Ovary (tissue), 9 donors: ENCODE measurements around the gene COX6B2. TPM values are rescaled to one million over a fixed set of nuclear protein-coding genes. Genes with fewer than 3 reads are reported as not detected.

Source experiments
- DNase-seq, 5 donors: peaks; one replicate each; pipeline ENCODE4 v3.0.0-alpha.2; 2019 to 2020
- H3K27ac ChIP-seq, 2 donors: fragments of 200-600 bp; one replicate each; pipeline versions ENCODE4 v1.5.1 to v1.8.0; 2019 to 2022
- H3K27me3 ChIP-seq: fragments of 200-600 bp; one replicate; pipeline ENCODE4 v1.8.0; 2022
- H3K36me3 ChIP-seq: fragments of 200-600 bp; sonication (generic); one replicate; pipeline ENCODE4 v1.5.1; 2019
- H3K4me1 ChIP-seq: one replicate; pipeline ENCODE4 v1.8.1; 2013; ENCODE audit warnings: mild to moderate bottlenecking, moderate library complexity; ENCODE audit not compliant: insufficient read depth
- H3K4me3 ChIP-seq: fragments of 200-600 bp; sonication (generic); one replicate; pipeline ENCODE4 v1.5.1; 2017
- H3K9me3 ChIP-seq, 2 donors: fragments of 200-600 bp in 1 of 2; sonication (generic) in 1 of 2; one replicate each; pipeline versions ENCODE4 v1.5.1 to v1.8.1; 2013 to 2019; ENCODE audit warnings: mild to moderate bottlenecking in 1 of 2, moderate library complexity in 1 of 2
- CTCF ChIP-seq, 3 donors: fragments of 450-650 bp in 2 of 3; fragments of 200-600 bp in 1 of 3; IDR thresholded peaks; one replicate each; pipeline versions ENCODE4 v1.5.1 to v1.8.0; 2016 to 2022; ENCODE audit warnings: antibody characterized with exemption in 3 of 3, mild to moderate bottlenecking in 1 of 3
- EP300 ChIP-seq: sonication (generic); formaldehyde crosslinking; IDR thresholded peaks from one replicate; pipeline ENCODE4 v1.6.1; 2017; ENCODE audit warnings: antibody characterized with exemption
- POLR2A ChIP-seq: fragments of 450-650 bp; IDR thresholded peaks from one replicate; pipeline ENCODE4 v1.6.1; 2017; ENCODE audit warnings: antibody characterized with exemption, mild to moderate bottlenecking, moderate library complexity
- WGBS, 3 donors: extraction: QIAGEN DNeasy Blood & Tissue Kit in 1 of 3; methylation state at CpG; one replicate each; pipeline versions ENCODE4 v1.1.5 to v1.1.7; 2013 to 2017; 5-methylcytosine and 5-hydroxymethylcytosine counted together
- intact Hi-C, 4 donors: fragments of 100-400 bp; cut with DNase I; formaldehyde crosslinking; loops; one replicate each; pipeline versions ENCODE4 v1.11.0 to v1.15.1; 2022 to 2023
- polyA plus RNA-seq, 2 donors: library from polyadenylated mRNA; stranded (reverse); fragments of 200-250 nt in 1 of 2; fragments of 350-450 nt in 1 of 2; fragmentation: Illumina TruSeq in 1 of 2; extraction: RNeasy Lipid Tissue Mini Kit (QIAGEN cat#74804) in 1 of 2; gene quantifications; one replicate each; pipeline ENCODE4 v1.2.3, GENCODE V29; 2013 to 2014
- total RNA-seq, 7 donors: library from RNA; depleted of rRNA in 2 of 7; stranded (reverse); fragments of >200 nt in 2 of 7; fragmentation: NEBNext Ultra II Directional in 3 of 7; extraction: Animal tissue kit (Norgen Biotek cat#: 25700) in 3 of 7; gene quantifications; one replicate each; pipeline versions ENCODE4 v1.1.0 to v1.2.4, GENCODE V29; 2016 to 2023
- donor health status: DM: no; HTN: no; CAD: no; lungs with moderate emphysema.
- donor health status: DM: no; HTN: no; CAD: no.
- donor health status: Bipolar disorder and iron deficiency.
- donor health status: DM: yes; HTN: yes; CAD: no.
- donor health status: DM: no; HTN: no; CAD: no.
- donor health status: DM: yes; HTN: yes; CAD: no.

The COX6B2 gene
- total and polyA plus RNA-seq, 9 donors, result 0.10 to 1.5 (median 0.36) TPM; not detected in 2

GRCh38 chr19:55368106-55368505 is 13.6 kb upstream of the COX6B2 start:
- no peaks in the 10 kb centered on the region for H3K4me1 ChIP-seq
- no peak overlapping the region for H3K4me3 ChIP-seq
- 86 to 88% (median 88%) methylated on average over 16 of the region's 16 CpGs for WGBS, 3 donors
- TF ChIP-seq EP300 (no peak), CTCF (IDR thresholded peaks at IDR 0.05) (no peak), POLR2A (no peak)
- no peaks in the 10 kb centered on the region for H3K9me3 ChIP-seq
- H3K27me3 ChIP-seq, result peaks cover 2% of the 10 kb centered on the region
- intact Hi-C loops, result no loop called here
- H3K27ac ChIP-seq, result no peak overlapping the region
- no peaks in the 10 kb centered on the region for H3K36me3 ChIP-seq
- no peak for DNase-seq

GRCh38 chr19:55366790-55367189 is 12.3 kb upstream of the COX6B2 start:
- Histone ChIP-seq H3K27me3 (peaks cover 2% of the 10 kb centered on the region), H3K4me1 (no peaks in the 10 kb centered on the region), H3K36me3 (no peaks in the 10 kb centered on the region), H3K9me3 (no peaks in the 10 kb centered on the region), H3K27ac (no peak overlapping the region), H3K4me3 (no peak overlapping the region)
- WGBS, 3 donors, result 63 to 98% (median 77%) methylated on average over 3 of the region's 3 CpGs
- intact Hi-C loops, result no loop called here
- no peak for DNase-seq
- no peak for TF ChIP-seq CTCF (IDR thresholded peaks at IDR 0.05)
- TF ChIP-seq POLR2A, result no peak
- no peak for TF ChIP-seq EP300

DNA sequence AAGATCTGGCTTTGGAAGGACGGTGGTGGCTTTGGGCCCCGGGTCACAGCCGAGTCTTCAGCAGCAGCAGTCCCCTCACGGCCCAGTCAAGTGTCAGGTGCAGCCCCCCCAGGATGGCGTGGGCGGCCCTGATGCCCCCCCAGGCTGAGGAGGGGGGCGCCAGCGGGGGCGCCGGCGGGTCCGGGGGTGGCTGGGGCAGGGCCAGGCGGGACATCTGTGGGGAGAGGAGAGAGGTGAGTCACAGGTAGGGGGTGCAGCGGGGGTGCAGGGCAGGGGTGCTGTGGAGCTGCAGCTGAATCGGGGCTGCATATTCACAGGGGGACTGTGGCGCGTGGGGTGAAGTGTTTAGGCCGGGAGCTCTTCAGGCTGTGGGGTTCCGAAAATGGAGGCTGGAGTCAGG is 11.4 kb upstream of the COX6B2 start:
- 70 to 78% (median 71%) methylated on average over 19 of the region's 19 CpGs for WGBS, 3 donors
- no peaks in the 10 kb centered on the region for H3K4me1 ChIP-seq
- no peaks in the 10 kb centered on the region for H3K36me3 ChIP-seq
- H3K4me3 ChIP-seq, result no peak overlapping the region
- DNase-seq, result no peak
- no peaks in the 10 kb centered on the region for H3K9me3 ChIP-seq
- intact Hi-C loops, result no loop called here
- no peak overlapping the region for H3K27ac ChIP-seq
- TF ChIP-seq EP300 (no peak), CTCF (IDR thresholded peaks at IDR 0.05) (no peak), POLR2A (no peak)
- H3K27me3 ChIP-seq, result peaks cover 2% of the 10 kb centered on the region

- Histone ChIP-seq H3K36me3 (no peaks in the 10 kb centered on the region), H3K9me3 (no peaks in the 10 kb centered on the region), H3K4me3 (no peak overlapping the region), H3K27me3 (peaks cover 2% of the 10 kb centered on the region), H3K4me1 (no peaks in the 10 kb centered on the region), H3K27ac (no peak overlapping the region)
- no peak for DNase-seq
- intact Hi-C loops, result no loop called here
- 88 to 91% (median 89%) methylated on average over 8 of the region's 8 CpGs for WGBS, 3 donors
- TF ChIP-seq CTCF (IDR thresholded peaks at IDR 0.05) (no peak), EP300 (no peak), POLR2A (no peak)
Observed at GRCh38 chr19:55365245-55365644, 10.7 kb upstream of the COX6B2 start.
